Smooth muscle cell (in vitro differentiated cells): Measurements from ENCODE around the gene AHNAK2. TPM values are rescaled to one million over a fixed set of nuclear protein-coding genes. Genes with fewer than 3 reads are reported as not detected.

Experiments used
- DNase-seq: peaks from one replicate; lab custom pipeline; 2025; ENCODE audit not compliant: unreplicated experiment; lab: John Stamatoyannopoulos, UW
- H2AFZ ChIP-seq: fragments of 200-600 bp; sonication (generic); 2 replicates; pipeline ENCODE4 v1.6.0; 2016; ENCODE audit warnings: antibody characterized with exemption, low read depth, mild to moderate bottlenecking
- H3F3A ChIP-seq: fragments of 200-600 bp; sonication (generic); 2 replicates; pipeline ENCODE4 v1.6.0; 2017; ENCODE audit warnings: antibody characterized with exemption, low read depth
- H3K27ac ChIP-seq: fragments of 200-600 bp; sonication (generic); 2 replicates; pipeline ENCODE4 v1.5.1; 2016; ENCODE audit warnings: low read depth, mild to moderate bottlenecking
- H3K27me3 ChIP-seq: fragments of 200-600 bp; sonication (generic); 2 replicates; pipeline ENCODE4 v1.6.1; 2016; ENCODE audit warnings: low read depth, mild to moderate bottlenecking
- H3K36me3 ChIP-seq: fragments of 200-600 bp; sonication (generic); 2 replicates; pipeline ENCODE4 v1.5.1; 2016; ENCODE audit warnings: low read depth
- H3K4me1 ChIP-seq: fragments of 200-600 bp; sonication (generic); 2 replicates; pipeline ENCODE4 v1.5.1; 2016; ENCODE audit warnings: low read depth
- H3K4me2 ChIP-seq: fragments of 200-600 bp; sonication (generic); 2 replicates; pipeline ENCODE4 v1.6.0; 2016; ENCODE audit warnings: mild to moderate bottlenecking
- H3K4me3 ChIP-seq: fragments of 200-600 bp; sonication (generic); 2 replicates; pipeline ENCODE4 v1.5.1; 2016; ENCODE audit warnings: mild to moderate bottlenecking
- H3K79me2 ChIP-seq: fragments of 200-600 bp; sonication (generic); 2 replicates; pipeline ENCODE4 v1.6.0; 2016; ENCODE audit warnings: low read depth, mild to moderate bottlenecking
- H3K9ac ChIP-seq: fragments of 200-600 bp; sonication (generic); 2 replicates; pipeline ENCODE4 v1.6.0; 2016; ENCODE audit warnings: low read depth
- H3K9me3 ChIP-seq: fragments of 200-600 bp; sonication (generic); replicated peaks from 2 replicates; pipeline ENCODE4 v1.5.1; 2016; ENCODE audit warnings: low read depth
- H4K20me1 ChIP-seq: fragments of 200-600 bp; sonication (generic); 2 replicates; pipeline ENCODE4 v1.6.0; 2016; ENCODE audit warnings: low read depth
- WGBS: methylation state at CpG from one replicate; pipeline ENCODE4 v1.1.7; 2016; ENCODE audit warnings: low lambda C conversion rate; 5-methylcytosine and 5-hydroxymethylcytosine counted together
- polyA plus RNA-seq: library from polyadenylated mRNA; unstranded; fragments of >200 nt; fragmentation: Nextera tagmentation; extraction: Ambion mirVana; gene quantifications from 2 replicates; pipeline ENCODE4 v1.2.1, GENCODE V29; 2016
- total RNA-seq: library from RNA; depleted of rRNA; stranded (reverse); fragments of >200 nt; gene quantifications from 2 replicates; pipeline ENCODE4 v1.2.3, GENCODE V29; 2014
- TF ChIP-seq, protein P1 (sequence below): fragments of 200-600 bp; sonication (generic); IDR thresholded peaks from 2 replicates; pipeline ENCODE4 v1.5.1; 2017; ENCODE audit warnings: borderline replicate concordance, mild to moderate bottlenecking, antibody characterized with exemption; ENCODE audit not compliant: insufficient read depth, poor library complexity, severe bottlenecking

AHNAK2 gene
- total and polyA plus RNA-seq, 2 experiments from 2014 or later: 10.3 to 53.8 TPM

DNA sequence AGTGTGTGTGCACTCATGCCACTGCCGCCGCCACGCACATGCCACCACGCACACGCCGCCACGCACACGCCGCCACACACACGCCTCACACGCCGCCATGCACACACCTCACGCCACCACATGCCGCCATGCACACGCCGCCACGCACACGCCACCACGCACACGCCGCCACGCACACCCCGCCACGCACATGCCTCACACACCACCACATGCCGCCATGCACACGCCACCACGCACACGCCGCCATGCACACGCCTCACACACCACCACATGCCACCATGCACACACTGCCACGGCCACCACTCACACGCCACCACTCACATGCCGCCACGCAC lies 13.7 kb upstream of the AHNAK2 start:
- Histone ChIP-seq H4K20me1 (no peaks in the 10 kb centered on the region), H3K27ac (no peak overlapping the region), H2AFZ (no peak overlapping the region), H3F3A (no peaks in the 10 kb centered on the region), H3K79me2 (no peaks in the 10 kb centered on the region), H3K4me1 (no peaks in the 10 kb centered on the region), H3K4me3 (no peak overlapping the region), H3K27me3 (no peaks in the 10 kb centered on the region), H3K36me3 (no peaks in the 10 kb centered on the region), H3K9ac (no peak overlapping the region), H3K4me2 (no peak overlapping the region), H3K9me3 (no peaks in the 10 kb centered on the region)
- TF ChIP-seq, protein P1, sequence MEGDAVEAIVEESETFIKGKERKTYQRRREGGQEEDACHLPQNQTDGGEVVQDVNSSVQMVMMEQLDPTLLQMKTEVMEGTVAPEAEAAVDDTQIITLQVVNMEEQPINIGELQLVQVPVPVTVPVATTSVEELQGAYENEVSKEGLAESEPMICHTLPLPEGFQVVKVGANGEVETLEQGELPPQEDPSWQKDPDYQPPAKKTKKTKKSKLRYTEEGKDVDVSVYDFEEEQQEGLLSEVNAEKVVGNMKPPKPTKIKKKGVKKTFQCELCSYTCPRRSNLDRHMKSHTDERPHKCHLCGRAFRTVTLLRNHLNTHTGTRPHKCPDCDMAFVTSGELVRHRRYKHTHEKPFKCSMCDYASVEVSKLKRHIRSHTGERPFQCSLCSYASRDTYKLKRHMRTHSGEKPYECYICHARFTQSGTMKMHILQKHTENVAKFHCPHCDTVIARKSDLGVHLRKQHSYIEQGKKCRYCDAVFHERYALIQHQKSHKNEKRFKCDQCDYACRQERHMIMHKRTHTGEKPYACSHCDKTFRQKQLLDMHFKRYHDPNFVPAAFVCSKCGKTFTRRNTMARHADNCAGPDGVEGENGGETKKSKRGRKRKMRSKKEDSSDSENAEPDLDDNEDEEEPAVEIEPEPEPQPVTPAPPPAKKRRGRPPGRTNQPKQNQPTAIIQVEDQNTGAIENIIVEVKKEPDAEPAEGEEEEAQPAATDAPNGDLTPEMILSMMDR: no peak
- no peak for DNase-seq
- over 99% methylated on average over 17 of the region's 34 CpGs for WGBS

DNA sequence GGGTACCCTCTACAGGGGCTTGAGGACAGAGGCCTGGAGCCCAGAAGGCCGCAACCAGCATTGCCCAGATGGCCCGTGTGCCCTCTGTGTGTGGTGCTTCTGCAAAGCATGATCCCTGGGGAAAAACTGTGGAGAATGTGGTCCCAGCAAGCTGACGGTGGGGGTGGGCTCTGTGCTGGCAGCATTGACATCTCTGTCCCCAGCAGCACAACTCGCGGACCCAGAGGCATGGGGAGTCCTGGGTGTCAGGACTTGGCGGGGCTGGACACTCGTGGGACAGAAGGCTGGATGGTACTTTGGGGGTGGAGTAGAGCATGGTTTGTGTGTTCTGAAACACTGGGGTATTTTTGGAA lies 11.8 kb upstream of the AHNAK2 start:
- H3K27ac ChIP-seq: no peak overlapping the region
- H3K4me3 ChIP-seq: no peak overlapping the region
- no peaks in the 10 kb centered on the region for H3K27me3 ChIP-seq
- DNase-seq: no peak
- H3K36me3 ChIP-seq: no peaks in the 10 kb centered on the region
- no peaks in the 10 kb centered on the region for H3F3A ChIP-seq
- H3K9me3 ChIP-seq: no peaks in the 10 kb centered on the region
- WGBS: 90% methylated on average over 7 of the region's 7 CpGs
- no peaks in the 10 kb centered on the region for H3K79me2 ChIP-seq
- H3K4me2 ChIP-seq: no peak overlapping the region
- H2AFZ ChIP-seq: no peak overlapping the region
- no peak overlapping the region for H3K9ac ChIP-seq
- TF ChIP-seq, protein P1: no peak
- no peaks in the 10 kb centered on the region for H4K20me1 ChIP-seq
- H3K4me1 ChIP-seq: peaks cover 5% of the 10 kb centered on the region

DNA sequence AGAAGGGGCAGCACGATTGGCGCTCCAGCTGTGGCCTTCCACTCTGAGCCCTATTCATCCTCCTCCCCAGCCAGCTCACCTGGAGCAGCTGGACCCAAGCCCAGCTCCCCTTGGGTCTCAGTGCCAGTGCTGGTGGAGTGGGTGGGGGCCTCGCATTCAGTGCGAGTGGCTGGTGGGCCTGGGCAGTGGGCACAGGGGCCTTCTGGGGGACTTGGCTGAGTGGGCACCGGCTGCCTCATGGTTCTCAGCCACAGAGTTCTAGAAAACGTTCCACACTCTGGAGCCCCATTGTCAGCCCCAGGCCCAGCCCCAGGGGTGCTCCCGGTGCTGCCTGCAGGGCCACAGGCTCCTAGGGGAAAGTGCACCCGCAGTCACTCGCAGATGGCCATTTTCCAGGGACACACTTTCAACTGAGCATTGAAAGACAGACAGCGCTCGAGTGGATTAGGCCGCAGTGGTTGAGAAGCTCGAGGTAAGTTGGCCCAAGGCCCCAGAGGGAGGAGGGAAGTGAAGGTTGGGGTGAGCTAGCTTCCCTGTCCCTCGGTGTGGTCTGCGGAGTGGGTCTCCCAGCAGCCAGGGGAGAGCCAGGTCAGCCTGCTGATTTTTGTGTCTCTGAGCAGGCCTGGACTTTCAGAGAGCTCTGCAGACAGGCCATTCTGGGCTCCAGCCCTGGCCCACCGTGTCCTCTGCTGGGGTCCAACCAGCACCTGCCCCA lies 11.2 kb upstream of the AHNAK2 start:
- Histone ChIP-seq H2AFZ (no peak overlapping the region), H3K36me3 (no peaks in the 10 kb centered on the region), H3F3A (no peaks in the 10 kb centered on the region), H3K9ac (no peak overlapping the region), H3K27me3 (no peaks in the 10 kb centered on the region), H3K4me3 (no peak overlapping the region), H3K9me3 (no peaks in the 10 kb centered on the region), H3K79me2 (no peaks in the 10 kb centered on the region), H3K4me1 (peaks cover 5% of the 10 kb centered on the region), H3K4me2 (no peak overlapping the region), H4K20me1 (no peaks in the 10 kb centered on the region), H3K27ac (no peak overlapping the region)
- TF ChIP-seq, protein P1: no peak
- DNase-seq: no peak
- WGBS: 95% methylated on average over 16 of the region's 16 CpGs
